Stimulated activated CD4-positive, alpha-beta T cell treated with anti-CD3 and anti-CD28 coated beads, Interleukin-2, amount 100 ng/mL, for 48 hours (primary cell): ENCODE results near the gene GCLM.
"Not testable (repeated sequence)": the region's sequence is repeated elsewhere in the genome, so short reads cannot be mapped to it uniquely, and the experiment has no call there.

Source experiments
- DNase-seq, 2 donors: peaks; one replicate each; pipeline ENCODE4 v3.0.0-alpha.2; 2020

Gene GCLM

GRCh38 chr1:93882269-93882668, 27.0 kb downstream of the GCLM start:
- no peak for DNase-seq

DNA sequence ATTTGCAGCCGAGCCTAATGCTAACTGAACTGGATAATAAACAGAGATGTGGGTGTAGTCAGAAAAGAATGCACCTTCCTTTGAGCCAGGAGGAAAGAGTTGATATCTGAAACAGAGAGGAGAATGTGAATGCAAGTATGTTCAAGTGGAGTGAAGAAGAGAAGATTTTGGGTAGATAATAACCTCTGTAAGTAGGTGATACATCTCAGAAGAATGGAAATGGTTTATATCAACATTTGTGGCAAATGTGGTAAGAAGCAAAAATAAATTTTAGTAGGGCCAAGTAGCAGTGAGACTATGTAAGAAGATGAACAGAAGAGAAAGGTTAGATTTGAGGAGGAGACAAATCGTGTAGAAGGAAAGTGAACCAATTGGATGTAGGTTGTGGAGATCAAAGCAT, 28.5 kb downstream of the GCLM start:
- DNase-seq, result no peak

DNA sequence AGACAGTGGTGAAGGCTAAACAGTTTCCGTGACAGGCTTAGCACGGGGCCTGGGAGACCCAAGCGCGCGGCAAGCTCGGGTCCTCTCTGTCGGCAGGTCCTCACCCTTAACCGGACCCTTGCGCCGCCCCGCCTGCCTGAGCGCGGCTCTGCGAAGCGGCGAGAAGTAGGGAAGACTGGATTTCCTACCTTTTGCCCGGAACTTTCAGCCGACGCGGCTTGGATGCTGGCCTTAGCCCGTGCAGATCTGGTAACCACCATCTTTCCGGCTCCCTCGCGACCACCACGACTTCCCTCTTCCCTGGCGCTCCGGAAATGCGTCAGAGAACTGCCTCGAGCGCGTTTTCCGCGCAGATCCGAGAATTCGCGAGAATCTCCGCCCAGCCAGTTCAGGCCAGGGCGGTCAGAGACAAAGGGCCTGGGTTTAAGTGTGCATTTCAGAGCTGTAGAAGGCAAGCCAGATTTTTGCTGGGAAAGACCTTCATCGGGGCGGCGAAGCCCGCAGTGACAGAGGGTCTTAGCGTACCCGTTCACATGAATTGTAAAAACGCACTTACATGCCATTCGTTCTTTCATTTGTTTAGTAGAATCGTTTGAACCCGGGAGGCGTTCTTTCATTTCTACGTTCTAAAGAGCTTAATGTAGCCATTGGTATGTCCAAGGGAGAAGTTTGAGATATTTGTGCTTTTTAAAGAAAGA, 30.2 kb downstream of the GCLM start, which contains the start of gene DNTTIP2:
Gene DNTTIP2, minus strand, starts transcription at position 318 of the 698 bp plus-strand sequence. Its CDS starts 58 bp downstream, at position 260.
- peak; percentile 85 to 90 for DNase-seq

DNA sequence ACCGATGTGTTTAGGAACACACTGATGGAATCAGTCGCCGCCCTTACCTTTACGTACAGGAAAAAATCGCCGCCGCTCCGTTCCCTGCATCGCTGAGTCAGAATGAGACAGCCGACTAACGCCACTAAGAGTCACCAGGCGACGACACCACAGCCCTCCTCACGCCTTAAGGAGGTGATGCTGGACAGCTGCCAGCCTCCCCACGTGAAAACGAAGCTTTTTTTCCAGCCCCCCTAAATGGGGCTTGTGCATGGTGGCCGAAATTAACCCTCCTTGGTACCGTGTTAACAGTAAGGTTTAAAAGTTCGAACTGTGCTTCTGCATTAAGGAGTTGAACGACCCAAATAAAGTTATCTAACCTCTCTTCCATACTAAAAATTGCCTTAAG, 30.7 kb downstream of the GCLM start:
- peak; percentile 48 to 53 for DNase-seq

DNA sequence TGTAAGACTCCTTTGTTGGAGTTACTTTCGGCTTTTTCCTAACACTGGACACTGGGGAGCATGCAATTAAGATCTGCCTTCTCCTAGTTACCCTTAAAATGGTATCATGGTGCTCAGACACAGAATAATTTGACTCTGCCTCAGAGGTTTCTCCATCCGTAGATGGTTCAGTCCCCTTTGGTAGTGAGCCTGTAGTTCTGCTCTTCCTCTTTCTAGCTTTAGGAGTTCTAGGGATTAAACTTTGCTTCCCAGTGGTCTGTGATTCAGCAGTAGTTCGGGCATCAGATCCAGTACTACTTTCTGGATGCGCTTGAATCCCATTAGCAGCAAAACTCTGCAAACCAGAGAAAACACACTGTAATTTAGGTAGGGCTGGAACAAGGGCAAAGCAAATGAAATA, 31.7 kb downstream of the GCLM start:
- no peak for DNase-seq

DNA sequence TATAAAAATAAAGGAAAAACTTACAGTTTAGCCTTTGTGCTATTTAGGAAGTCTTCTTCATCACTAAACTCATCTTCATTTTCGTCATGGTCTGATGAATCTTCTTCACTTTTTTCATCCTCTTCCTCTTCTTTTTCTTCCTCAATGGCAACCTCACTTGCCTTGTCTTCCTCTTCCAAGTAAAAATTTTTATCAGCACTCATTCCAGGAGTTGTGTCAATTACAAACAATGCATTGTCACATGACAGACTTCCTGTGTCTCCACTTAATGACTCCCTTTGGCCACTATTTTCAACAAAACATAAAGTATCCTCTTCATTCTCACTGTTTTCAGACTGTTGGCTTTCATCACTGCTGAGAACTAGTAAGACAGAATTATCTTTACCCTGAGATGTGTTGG, 33.0 kb downstream of the GCLM start:
- DNase-seq, result no peak

- DNase-seq, result no peak
Observed at GRCh38 chr1:93874025-93874651, 35.1 kb downstream of the GCLM start.

DNA sequence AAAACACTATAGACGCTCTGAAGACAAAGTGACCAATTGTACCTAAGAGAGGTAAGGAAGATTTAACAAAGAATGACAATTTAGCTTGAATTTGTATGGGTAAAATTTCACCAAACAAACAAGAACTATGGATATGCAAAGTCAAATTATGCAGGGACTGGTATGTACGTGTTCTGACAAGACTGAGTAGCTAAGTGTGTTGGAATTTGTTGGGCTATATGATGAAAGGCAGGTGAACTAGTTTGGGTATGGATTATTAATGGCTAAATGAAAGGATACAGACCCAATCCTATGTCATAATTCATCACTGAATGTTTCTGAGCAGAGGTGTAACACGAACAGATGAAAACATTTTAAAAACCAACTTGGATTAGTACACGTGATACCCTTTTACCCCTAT, 37.9 kb downstream of the GCLM start:
- DNase-seq, result no peak

DNA sequence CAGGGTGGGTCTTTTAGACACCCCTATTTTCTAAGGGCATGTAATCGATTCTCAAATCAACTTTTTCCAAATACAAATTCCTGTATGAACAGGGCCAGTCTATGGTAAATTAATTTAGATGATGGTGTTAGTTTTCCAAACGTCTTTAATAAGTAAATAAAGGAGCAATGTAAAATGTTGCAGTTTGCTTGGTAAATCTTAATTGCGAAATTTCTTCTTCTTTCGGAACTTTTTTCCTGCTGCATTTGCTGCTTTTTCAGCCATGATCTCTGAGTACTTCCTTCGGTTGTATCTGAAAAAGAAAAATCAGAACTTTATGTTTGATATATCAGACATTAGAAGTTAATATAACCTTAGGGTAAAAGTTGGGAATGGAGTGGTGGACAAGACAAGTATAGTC, 39.6 kb downstream of the GCLM start:
- no peak for DNase-seq

- DNase-seq, result not testable (repeated sequence)
Observed at GRCh38 chr1:93868492-93868891, 40.7 kb downstream of the GCLM start.

DNA sequence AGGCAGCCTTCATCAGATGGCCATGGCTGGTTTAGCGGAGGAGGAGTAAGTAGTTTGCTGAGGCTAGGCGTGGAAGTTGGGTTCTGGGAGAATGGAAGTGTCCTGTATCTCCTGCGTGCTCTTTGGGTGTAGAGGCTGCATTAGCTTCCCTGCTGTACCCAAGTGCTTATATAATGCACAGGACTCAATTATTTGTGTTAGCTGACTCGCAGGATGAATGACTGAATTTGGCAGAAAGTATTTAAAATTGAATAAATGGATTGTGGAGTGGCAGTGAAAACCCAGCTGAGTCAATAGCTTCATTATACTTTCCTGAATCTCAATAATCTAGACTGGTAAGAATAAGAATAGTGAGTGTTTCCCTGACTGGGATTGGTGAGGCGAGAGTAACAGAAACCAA, 44.0 kb downstream of the GCLM start:
- no peak for DNase-seq

- no peak for DNase-seq
Observed at GRCh38 chr1:93864175-93864574, 45.1 kb downstream of the GCLM start.

GRCh38 chr1:93857653-93858052, 51.6 kb downstream of the GCLM start:
- DNase-seq, result not testable (repeated sequence)

GRCh38 chr1:93855983-93856382, 53.2 kb downstream of the GCLM start:
- not testable (repeated sequence) for DNase-seq

GRCh38 chr1:93853940-93854339, 55.3 kb downstream of the GCLM start:
- DNase-seq, result no peak

- DNase-seq, result no peak
Observed at GRCh38 chr1:93851878-93852277, 57.4 kb downstream of the GCLM start.

GRCh38 chr1:93851327-93851712, 57.9 kb downstream of the GCLM start:
- no peak for DNase-seq

- peak; percentile 35 to 36 for DNase-seq
Observed at GRCh38 chr1:93850687-93851326, 58.4 kb downstream of the GCLM start.

- DNase-seq, result no peak
Observed at GRCh38 chr1:93848350-93848883, 60.8 kb downstream of the GCLM start.

DNA sequence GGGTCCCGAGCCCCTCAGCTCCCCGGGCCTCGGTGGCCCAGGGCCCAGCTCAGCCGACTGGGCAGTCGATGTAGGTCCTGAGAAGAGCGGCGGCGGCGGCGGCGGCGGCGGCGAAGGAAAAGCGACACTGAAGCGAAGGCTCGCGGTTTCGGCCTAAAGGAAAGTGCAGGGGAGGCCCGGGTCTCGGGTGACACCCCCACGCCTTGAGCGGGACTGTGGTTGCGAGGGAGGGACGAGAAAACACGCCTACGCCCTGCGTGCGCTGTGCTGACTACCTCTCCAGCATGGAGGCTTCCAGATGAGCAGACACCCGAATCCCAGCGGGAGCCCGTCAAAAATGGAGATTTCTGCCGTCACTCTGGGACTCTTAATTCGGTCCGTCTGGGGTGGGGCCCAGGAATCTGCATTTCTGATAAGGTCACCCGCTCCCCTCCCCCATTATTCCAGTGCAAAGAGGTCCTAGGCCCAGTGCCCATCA, 61.4 kb downstream of the GCLM start:
- DNase-seq, result peak; percentile 41 to 43

- DNase-seq, result peak; percentile 85 to 92
Observed at GRCh38 chr1:93846992-93847810, 62.0 kb downstream of the GCLM start.

- DNase-seq, result peak; percentile 65 to 70
Observed at GRCh38 chr1:93846206-93846991, 62.8 kb downstream of the GCLM start.
